CD4-positive, alpha-beta memory T cell (primary cell): ENCODE data around the gene ABCG8. TPM values are rescaled to one million over a fixed set of nuclear protein-coding genes. Genes with fewer than 3 reads are reported as not detected.

Source experiments
- CTCF ChIA-PET: fragments of 350-600 bp; sonication (Branson Sonifier 250); formaldehyde crosslinking; loops from one replicate; lab custom pipeline; 2021; ENCODE audit warnings: inconsistent platforms; ENCODE audit not compliant: partially characterized antibody; lab: Charles Lee
- POLR2A ChIA-PET: fragments of 350-600 bp; sonication (Branson Sonifier 250); formaldehyde crosslinking; loops from one replicate; lab custom pipeline; 2021; ENCODE audit not compliant: partially characterized antibody; lab: Charles Lee
- DNase-seq, 5 donors: peaks; one replicate each; pipeline versions ENCODE4 v3.0.0 to v3.0.0-alpha.2; 2020 to 2022; ENCODE audit warnings: mixed read lengths in 1 of 5
- H3K27ac ChIP-seq: one replicate; pipeline ENCODE4 v1.7.0; 2013; ENCODE audit warnings: low read depth, low read length
- H3K27me3 ChIP-seq: 2 replicates; pipeline ENCODE4 v1.7.0; 2013; ENCODE audit warnings: mild to moderate bottlenecking, low read length, moderate library complexity; ENCODE audit not compliant: insufficient read depth
- H3K36me3 ChIP-seq: 2 replicates; pipeline ENCODE4 v1.7.0; 2013; ENCODE audit warnings: mild to moderate bottlenecking, low read length, moderate library complexity; ENCODE audit not compliant: insufficient read depth
- H3K4me1 ChIP-seq: 2 replicates; pipeline ENCODE4 v1.7.0; 2013; ENCODE audit warnings: mild to moderate bottlenecking, low read length, moderate library complexity; ENCODE audit not compliant: insufficient read depth
- H3K4me3 ChIP-seq, 2 donors: one replicate each; pipeline ENCODE4 v1.7.0; 2013; ENCODE audit warnings: low read length in 2 of 2, mild to moderate bottlenecking in 1 of 2
- H3K9me3 ChIP-seq, 2 donors: one replicate each; pipeline ENCODE4 v1.7.0; 2013; ENCODE audit warnings: low read length in 2 of 2, control low read depth in 1 of 2; ENCODE audit not compliant: control insufficient read depth in 1 of 2
- H3K27ac Mint-ChIP-seq, 7 donors: one replicate each; pipeline ENCODE4 v1.8.0; 2020 to 2021; ENCODE audit warnings: mixed read lengths in 7 of 7, mild to moderate bottlenecking in 6 of 7, inconsistent platforms in 3 of 7, moderate library complexity in 3 of 7
- H3K27me3 Mint-ChIP-seq, 2 donors: one replicate each; pipeline ENCODE4 v1.8.0; 2020 to 2021; ENCODE audit warnings: mixed read lengths in 2 of 2
- H3K36me3 Mint-ChIP-seq, 2 donors: one replicate each; pipeline ENCODE4 v1.8.0; 2020 to 2021; ENCODE audit warnings: mixed read lengths in 2 of 2, inconsistent platforms in 1 of 2, mild to moderate bottlenecking in 1 of 2
- H3K4me1 Mint-ChIP-seq, 4 donors: one replicate each; pipeline ENCODE4 v1.8.0; 2020 to 2021; ENCODE audit warnings: mixed read lengths in 4 of 4, mild to moderate bottlenecking in 1 of 4
- H3K4me3 Mint-ChIP-seq, 8 donors: one replicate each; pipeline ENCODE4 v1.8.0; 2020 to 2021; ENCODE audit warnings: mixed read lengths in 8 of 8, mild to moderate bottlenecking in 7 of 8, moderate library complexity in 6 of 8, inconsistent platforms in 3 of 8
- H3K9me3 Mint-ChIP-seq, 8 donors: one replicate each; pipeline ENCODE4 v1.8.0; 2020 to 2021; ENCODE audit warnings: mixed read lengths in 8 of 8, mild to moderate bottlenecking in 5 of 8, inconsistent platforms in 3 of 8, moderate library complexity in 1 of 8
- intact Hi-C: fragments of 100-400 bp; cut with micrococcal nuclease; formaldehyde crosslinking; loops from one replicate; pipeline ENCODE4 v1.15.1; 2023
- polyA plus RNA-seq, 2 donors: library from polyadenylated mRNA; unstranded; fragments of 300-500 nt; fragmentation: Illumina TruSeq; gene quantifications; one replicate each; pipeline ENCODE4 v1.2.3, GENCODE V29; 2021
- total RNA-seq, 2 experiments: library from RNA; stranded (reverse); gene quantifications; one replicate each; pipeline ENCODE4 v1.2.3, GENCODE V29; 2021

Gene ABCG8
- total and polyA plus RNA-seq, 4 experiments from 2014 or later, result 0.10 TPM; not detected in 3

DNA sequence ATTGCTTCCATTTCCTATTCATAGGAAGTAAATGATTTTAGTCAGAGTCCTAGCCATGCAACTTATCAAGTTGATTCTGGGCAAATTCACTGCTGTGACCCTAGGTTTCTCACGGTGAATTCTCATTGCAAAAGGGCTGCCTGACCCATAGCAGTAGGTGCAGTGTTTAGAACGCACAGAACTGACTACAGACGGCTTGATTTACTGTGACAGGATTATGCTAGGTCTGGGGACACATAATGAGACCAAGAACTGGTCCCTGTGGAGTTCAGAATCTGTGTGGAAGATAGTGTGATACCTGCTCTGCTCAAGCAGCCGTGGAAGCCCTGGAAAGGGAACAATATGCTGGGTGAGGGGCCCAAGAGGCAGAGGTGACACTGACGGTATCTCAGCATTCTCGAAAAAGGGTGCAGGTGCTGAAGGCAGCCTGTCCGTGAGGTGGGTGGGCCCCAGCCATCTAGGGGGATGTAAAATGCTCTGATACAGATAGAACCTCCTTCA lies 46.4 kb downstream of the ABCG8 start:
- ChIA-PET POLR2A (no interaction called here), CTCF (no interaction called here)
- no peak for DNase-seq
- no peak overlapping the region for H3K4me3 ChIP-seq
- H3K27me3 ChIP-seq, result no peaks in the 10 kb centered on the region
- Mint-ChIP-seq H3K9me3 (peaks cover 0 to 2% (median 0%) of the 10 kb centered on the region in 8 donors), H3K27ac (no peak overlapping the region), H3K36me3 (peaks cover 31 to 35% of the 10 kb centered on the region in 2 donors), H3K27me3 (no peaks in the 10 kb centered on the region), H3K4me1 (no peaks in the 10 kb centered on the region), H3K4me3 (no peak overlapping the region)
- no peak overlapping the region for H3K27ac ChIP-seq
- intact Hi-C loops, result no loop called here
- H3K9me3 ChIP-seq, result no peaks in the 10 kb centered on the region
- no peaks in the 10 kb centered on the region for H3K4me1 ChIP-seq
- H3K36me3 ChIP-seq, result peaks cover 22% of the 10 kb centered on the region

DNA sequence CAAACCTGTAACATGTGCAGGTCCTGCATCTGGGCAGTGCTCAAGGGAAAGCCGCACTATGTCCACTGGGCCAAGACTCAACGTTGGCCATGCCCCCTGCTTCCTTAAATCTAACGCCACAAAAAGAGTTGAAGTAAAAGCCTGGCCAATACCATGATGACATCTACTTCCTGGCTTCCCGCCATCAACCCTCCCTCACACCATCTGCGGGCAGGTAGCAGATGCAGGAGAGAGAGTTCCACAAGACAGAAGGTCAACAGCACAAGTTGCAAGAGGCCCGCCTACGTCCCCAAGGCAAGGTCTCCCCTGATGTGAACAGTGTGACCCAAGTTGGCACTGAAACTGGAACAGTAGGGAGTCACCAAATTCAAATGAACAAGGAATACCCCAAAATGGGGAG lies 48.4 kb downstream of the ABCG8 start:
- Histone ChIP-seq H3K27ac (no peak overlapping the region), H3K4me3 (no peak overlapping the region), H3K27me3 (no peaks in the 10 kb centered on the region), H3K4me1 (no peaks in the 10 kb centered on the region), H3K9me3 (no peaks in the 10 kb centered on the region), H3K36me3 (peaks cover 36% of the 10 kb centered on the region)
- no peak overlapping the region for H3K4me3 Mint-ChIP-seq
- CTCF ChIA-PET, result no interaction called here
- intact Hi-C loops, result no loop called here
- POLR2A ChIA-PET, result no interaction called here
- H3K27ac Mint-ChIP-seq, result no peak overlapping the region
- H3K4me1 Mint-ChIP-seq, result no peaks in the 10 kb centered on the region
- peaks cover 0 to 2% (median 0%) of the 10 kb centered on the region in 8 donors for H3K9me3 Mint-ChIP-seq
- DNase-seq, result no peak
- H3K36me3 Mint-ChIP-seq, result peaks cover 39 to 55% of the 10 kb centered on the region in 2 donors
- no peaks in the 10 kb centered on the region for H3K27me3 Mint-ChIP-seq

DNA sequence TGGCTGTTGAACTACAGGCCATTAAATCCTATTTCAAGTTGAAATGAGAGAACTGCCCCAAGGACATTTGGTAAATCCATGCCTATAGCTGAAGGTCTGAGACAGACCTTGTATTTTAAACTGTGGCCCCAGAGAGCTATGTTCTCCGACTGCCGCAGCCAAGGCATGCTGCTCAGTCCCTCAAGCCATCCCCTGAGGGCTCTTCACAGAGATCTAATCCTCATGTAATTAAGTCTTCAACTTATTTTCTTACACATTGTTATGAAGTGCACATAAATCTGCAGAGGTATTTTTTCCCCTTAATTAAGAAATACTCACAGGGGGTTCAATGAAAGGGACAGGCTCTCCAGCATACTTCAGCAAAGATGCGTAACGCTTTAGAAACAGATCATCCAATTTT lies 50.6 kb downstream of the ABCG8 start:
- DNase-seq, result no peak
- Mint-ChIP-seq H3K4me3 (no peak overlapping the region), H3K27ac (no peak overlapping the region), H3K4me1 (no peaks in the 10 kb centered on the region), H3K36me3 (peaks cover 57 to 74% of the 10 kb centered on the region in 2 donors), H3K9me3 (peaks cover 0 to 2% (median 0%) of the 10 kb centered on the region in 8 donors), H3K27me3 (no peaks in the 10 kb centered on the region)
- intact Hi-C loops, result no loop called here
- no peaks in the 10 kb centered on the region for H3K4me1 ChIP-seq
- CTCF ChIA-PET, result interaction anchor here (0.7 kb wide), 1 partner anchor 8 kb away, joined by 3 read pairs; no protein-coding TSS in a partner anchor
- no peaks in the 10 kb centered on the region for H3K27me3 ChIP-seq
- H3K9me3 ChIP-seq, result no peaks in the 10 kb centered on the region
- H3K4me3 ChIP-seq, result no peak overlapping the region
- no peak overlapping the region for H3K27ac ChIP-seq
- peaks cover 43% of the 10 kb centered on the region for H3K36me3 ChIP-seq
- POLR2A ChIA-PET, result no interaction called here

DNA sequence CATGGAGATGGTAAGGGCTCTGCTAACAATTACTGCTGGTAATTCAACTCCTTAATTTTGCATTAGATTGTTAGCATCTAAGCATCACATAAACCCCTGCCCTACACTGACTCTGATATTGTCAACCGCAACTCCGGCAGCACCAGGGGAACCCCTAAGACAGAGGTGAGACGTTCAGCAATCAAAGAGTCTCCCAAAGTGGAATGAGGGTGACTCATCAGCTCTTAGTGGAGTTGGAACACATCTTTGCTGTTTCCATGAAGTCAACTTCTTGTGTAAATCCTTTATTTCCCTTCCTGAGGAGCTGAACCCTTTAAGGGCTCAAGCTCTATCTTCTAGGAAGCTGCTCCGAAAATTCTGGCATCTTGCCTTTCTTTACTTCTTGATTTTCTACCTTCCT lies 52.1 kb downstream of the ABCG8 start:
- no peaks in the 10 kb centered on the region for H3K27me3 ChIP-seq
- no peaks in the 10 kb centered on the region for H3K4me1 ChIP-seq
- H3K9me3 ChIP-seq, result no peaks in the 10 kb centered on the region
- H3K36me3 Mint-ChIP-seq, result peaks cover 54 to 82% of the 10 kb centered on the region in 2 donors
- intact Hi-C loops, result no loop called here
- ChIA-PET CTCF (no interaction called here), POLR2A (no interaction called here)
- H3K36me3 ChIP-seq, result peaks cover 43% of the 10 kb centered on the region
- DNase-seq, result no peak
- H3K27ac Mint-ChIP-seq, result no peak overlapping the region
- H3K27me3 Mint-ChIP-seq, result no peaks in the 10 kb centered on the region
- H3K4me1 Mint-ChIP-seq, result no peaks in the 10 kb centered on the region
- H3K4me3 ChIP-seq, result no peak overlapping the region
- peaks cover 0 to 2% (median 0%) of the 10 kb centered on the region in 8 donors for H3K9me3 Mint-ChIP-seq
- no peak overlapping the region for H3K4me3 Mint-ChIP-seq
- H3K27ac ChIP-seq, result no peak overlapping the region

DNA sequence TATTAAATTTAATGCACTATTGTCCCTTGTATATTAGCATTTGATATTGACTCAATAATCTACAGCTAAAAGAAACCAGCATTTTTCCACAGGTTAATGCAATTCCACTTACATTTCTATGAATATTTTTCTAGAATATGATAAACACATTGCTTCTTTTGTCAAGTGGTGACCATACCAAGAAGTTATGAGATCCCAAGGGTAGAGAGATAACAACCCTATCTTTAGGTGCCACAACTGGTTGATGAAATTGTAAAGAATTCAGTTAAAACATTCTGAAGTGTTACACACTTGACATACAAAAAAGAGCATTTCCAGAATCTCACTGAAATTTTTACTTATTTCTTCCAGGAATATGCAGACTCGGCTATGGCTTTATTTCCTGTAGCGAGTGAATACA lies 56.0 kb downstream of the ABCG8 start:
- Histone ChIP-seq H3K9me3 (no peaks in the 10 kb centered on the region), H3K4me1 (no peaks in the 10 kb centered on the region), H3K27ac (no peak overlapping the region), H3K27me3 (no peaks in the 10 kb centered on the region), H3K4me3 (no peak overlapping the region), H3K36me3 (peaks cover 38% of the 10 kb centered on the region)
- Mint-ChIP-seq H3K4me3 (no peak overlapping the region), H3K27me3 (no peaks in the 10 kb centered on the region), H3K9me3 (peaks cover 0 to 2% (median 0%) of the 10 kb centered on the region in 8 donors), H3K27ac (no peak overlapping the region), H3K4me1 (no peaks in the 10 kb centered on the region), H3K36me3 (peaks cover 62 to 84% of the 10 kb centered on the region in 2 donors)
- intact Hi-C loops, result no loop called here
- no peak for DNase-seq
- POLR2A ChIA-PET, result interaction anchor here (1.0 kb wide), 1 partner anchor 8 kb away, joined by 3 read pairs; no protein-coding TSS in a partner anchor
- CTCF ChIA-PET, result no interaction called here

DNA sequence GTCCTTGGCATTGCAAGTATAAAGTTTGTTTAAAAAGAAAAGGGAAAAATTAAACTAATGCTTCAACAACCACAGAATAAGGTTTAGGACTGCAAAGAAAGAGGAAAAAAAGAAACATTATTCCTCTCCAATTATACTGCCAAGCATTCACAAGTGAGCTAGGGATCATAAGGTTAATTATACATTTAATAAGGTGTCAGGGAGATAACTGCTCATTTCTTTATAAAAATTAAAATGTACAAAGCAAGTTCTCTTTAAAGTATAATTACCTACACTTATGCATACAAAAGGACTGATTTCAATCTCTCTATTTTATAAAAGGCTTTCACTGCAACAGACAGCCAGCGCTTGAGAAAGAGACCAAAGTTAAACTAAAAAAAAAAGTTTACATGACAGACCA lies 58.1 kb downstream of the ABCG8 start:
- no peak overlapping the region for H3K27ac ChIP-seq
- H3K4me3 ChIP-seq, result no peak overlapping the region
- ChIA-PET CTCF (no interaction called here), POLR2A (no interaction called here)
- Mint-ChIP-seq H3K4me3 (no peak overlapping the region), H3K36me3 (peaks cover 54 to 74% of the 10 kb centered on the region in 2 donors), H3K27me3 (no peaks in the 10 kb centered on the region), H3K4me1 (no peaks in the 10 kb centered on the region), H3K27ac (peak overlapping the region in 1 of 7 donors; percentile 10), H3K9me3 (no peaks in the 10 kb centered on the region)
- H3K27me3 ChIP-seq, result no peaks in the 10 kb centered on the region
- H3K36me3 ChIP-seq, result peaks cover 26% of the 10 kb centered on the region
- intact Hi-C loops, result no loop called here
- no peaks in the 10 kb centered on the region for H3K4me1 ChIP-seq
- DNase-seq, result no peak
- no peaks in the 10 kb centered on the region for H3K9me3 ChIP-seq

DNA sequence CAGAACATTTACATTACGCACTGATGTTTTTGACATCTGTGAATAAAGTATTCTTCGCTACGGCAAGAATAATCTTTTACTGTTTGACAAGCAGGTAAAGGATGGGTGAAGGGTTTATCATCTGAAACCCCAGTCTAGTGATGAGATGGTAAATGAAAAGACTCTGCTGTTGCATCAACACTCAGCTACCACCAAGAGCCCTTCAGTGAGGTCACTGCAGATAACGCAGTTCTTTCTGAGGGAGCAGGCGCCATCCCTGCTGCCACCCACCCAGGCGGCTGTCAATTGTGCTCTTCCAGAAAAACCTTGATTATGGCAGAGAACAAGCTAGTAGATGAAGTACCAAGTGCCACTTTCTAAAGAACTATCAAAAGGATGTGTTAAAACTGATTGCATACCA lies 58.7 kb downstream of the ABCG8 start:
- Mint-ChIP-seq H3K9me3 (no peaks in the 10 kb centered on the region), H3K36me3 (peaks cover 50 to 70% of the 10 kb centered on the region in 2 donors), H3K4me3 (no peak overlapping the region), H3K27me3 (no peaks in the 10 kb centered on the region), H3K27ac (peak overlapping the region in 1 of 7 donors; percentile 37), H3K4me1 (no peaks in the 10 kb centered on the region)
- Histone ChIP-seq H3K27ac (no peak overlapping the region), H3K4me1 (no peaks in the 10 kb centered on the region), H3K4me3 (no peak overlapping the region), H3K9me3 (no peaks in the 10 kb centered on the region), H3K27me3 (no peaks in the 10 kb centered on the region), H3K36me3 (peaks cover 22% of the 10 kb centered on the region)
- CTCF ChIA-PET, result no interaction called here
- intact Hi-C loops, result no loop called here
- DNase-seq, result no peak
- POLR2A ChIA-PET, result no interaction called here
